Tibial artery (tissue), 4 donors: ENCODE results near the gene SPATC1L.

Source experiments
- DNase-seq, 2 donors: peaks; one replicate each; pipeline ENCODE4 v3.0.0-alpha.2; 2019
- H3K27ac ChIP-seq, 2 donors: fragments of 200-600 bp; sonication (generic) in 1 of 2; 1 replicate in 1 of 2; 2 replicates in 1 of 2; pipeline ENCODE4 v1.5.1; 2018 to 2019; ENCODE audit warnings: mild to moderate bottlenecking in 1 of 2
- H3K27me3 ChIP-seq, 2 donors: fragments of 200-600 bp; sonication (generic) in 1 of 2; one replicate each; pipeline versions ENCODE4 v1.5.1 to v1.6.0; 2016 to 2019
- H3K36me3 ChIP-seq, 3 donors: fragments of 200-600 bp; sonication (generic) in 2 of 3; one replicate each; pipeline ENCODE4 v1.5.1; 2016 to 2019; ENCODE audit warnings: mild to moderate bottlenecking in 2 of 3
- H3K4me1 ChIP-seq, 4 donors: fragments of 200-600 bp; sonication (generic) in 2 of 4; 1 replicate in 3 of 4; 2 replicates in 1 of 4; pipeline ENCODE4 v1.5.1; 2016 to 2019
- H3K4me3 ChIP-seq, 2 donors: fragments of 200-600 bp; sonication (generic) in 1 of 2; 1 replicate in 1 of 2; 2 replicates in 1 of 2; pipeline ENCODE4 v1.5.1; 2018 to 2019; ENCODE audit warnings: mild to moderate bottlenecking in 2 of 2
- H3K9me3 ChIP-seq, 3 donors: fragments of 200-600 bp; sonication (generic) in 1 of 3; one replicate each; pipeline ENCODE4 v1.5.1; 2016 to 2019
- intact Hi-C: fragments of 100-400 bp; cut with DNase I; formaldehyde crosslinking; loops from one replicate; pipeline ENCODE4 v1.15.0; 2023; ENCODE audit warnings: low total_unique reads
- TF ChIP-seq, protein P1 (sequence below), 2 experiments: fragments of 200-600 bp in 1 of 2; fragments of 450-650 bp in 1 of 2; IDR thresholded peaks; one replicate each; pipeline ENCODE4 v1.5.1; 2017 to 2019; ENCODE audit warnings: antibody characterized with exemption in 2 of 2, mild to moderate bottlenecking in 1 of 2, moderate library complexity in 1 of 2

Gene SPATC1L

DNA sequence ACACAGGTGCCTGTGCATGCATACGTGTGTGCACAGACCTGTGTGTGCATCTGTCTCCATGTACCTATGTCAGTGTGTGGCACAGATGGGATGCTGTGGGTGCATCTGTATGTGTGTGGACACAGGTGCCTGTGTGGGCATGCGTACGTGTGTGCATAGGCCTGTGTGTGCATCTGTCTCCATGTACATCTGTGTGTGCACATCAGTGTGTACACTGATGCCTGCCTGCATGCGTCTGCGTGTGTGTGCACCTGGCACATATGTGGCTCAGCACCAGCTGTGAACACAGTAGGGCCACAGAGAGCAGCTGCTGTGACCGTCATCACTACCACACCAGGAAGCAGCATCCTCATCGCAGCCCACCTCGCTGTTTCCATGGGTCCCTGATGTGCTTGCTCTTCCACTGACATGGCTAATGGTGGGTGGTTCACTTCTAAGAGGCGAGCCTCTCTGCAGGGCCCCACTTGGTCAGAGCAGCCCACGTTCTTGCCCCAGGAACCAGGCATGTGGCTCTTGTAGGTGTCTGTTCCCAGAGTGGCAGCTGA, 9.6 kb upstream of the SPATC1L start:
- Histone ChIP-seq H3K4me1 (peaks cover 0 to 11% (median 0%) of the 10 kb centered on the region in 4 donors), H3K4me3 (no peak overlapping the region), H3K27ac (no peak overlapping the region), H3K9me3 (no peaks in the 10 kb centered on the region), H3K36me3 (peaks cover 62 to 86% (median 85%) of the 10 kb centered on the region in 3 donors), H3K27me3 (no peaks in the 10 kb centered on the region)
- TF ChIP-seq, protein P1, sequence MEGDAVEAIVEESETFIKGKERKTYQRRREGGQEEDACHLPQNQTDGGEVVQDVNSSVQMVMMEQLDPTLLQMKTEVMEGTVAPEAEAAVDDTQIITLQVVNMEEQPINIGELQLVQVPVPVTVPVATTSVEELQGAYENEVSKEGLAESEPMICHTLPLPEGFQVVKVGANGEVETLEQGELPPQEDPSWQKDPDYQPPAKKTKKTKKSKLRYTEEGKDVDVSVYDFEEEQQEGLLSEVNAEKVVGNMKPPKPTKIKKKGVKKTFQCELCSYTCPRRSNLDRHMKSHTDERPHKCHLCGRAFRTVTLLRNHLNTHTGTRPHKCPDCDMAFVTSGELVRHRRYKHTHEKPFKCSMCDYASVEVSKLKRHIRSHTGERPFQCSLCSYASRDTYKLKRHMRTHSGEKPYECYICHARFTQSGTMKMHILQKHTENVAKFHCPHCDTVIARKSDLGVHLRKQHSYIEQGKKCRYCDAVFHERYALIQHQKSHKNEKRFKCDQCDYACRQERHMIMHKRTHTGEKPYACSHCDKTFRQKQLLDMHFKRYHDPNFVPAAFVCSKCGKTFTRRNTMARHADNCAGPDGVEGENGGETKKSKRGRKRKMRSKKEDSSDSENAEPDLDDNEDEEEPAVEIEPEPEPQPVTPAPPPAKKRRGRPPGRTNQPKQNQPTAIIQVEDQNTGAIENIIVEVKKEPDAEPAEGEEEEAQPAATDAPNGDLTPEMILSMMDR (IDR thresholded peaks at IDR 0.05): no peak
- intact Hi-C loops: loop anchor here (10.0 kb wide), 1 partner anchor 49 kb away; no protein-coding TSS in a partner anchor
- peak in 1 of 2 donors; percentile 49 for DNase-seq

DNA sequence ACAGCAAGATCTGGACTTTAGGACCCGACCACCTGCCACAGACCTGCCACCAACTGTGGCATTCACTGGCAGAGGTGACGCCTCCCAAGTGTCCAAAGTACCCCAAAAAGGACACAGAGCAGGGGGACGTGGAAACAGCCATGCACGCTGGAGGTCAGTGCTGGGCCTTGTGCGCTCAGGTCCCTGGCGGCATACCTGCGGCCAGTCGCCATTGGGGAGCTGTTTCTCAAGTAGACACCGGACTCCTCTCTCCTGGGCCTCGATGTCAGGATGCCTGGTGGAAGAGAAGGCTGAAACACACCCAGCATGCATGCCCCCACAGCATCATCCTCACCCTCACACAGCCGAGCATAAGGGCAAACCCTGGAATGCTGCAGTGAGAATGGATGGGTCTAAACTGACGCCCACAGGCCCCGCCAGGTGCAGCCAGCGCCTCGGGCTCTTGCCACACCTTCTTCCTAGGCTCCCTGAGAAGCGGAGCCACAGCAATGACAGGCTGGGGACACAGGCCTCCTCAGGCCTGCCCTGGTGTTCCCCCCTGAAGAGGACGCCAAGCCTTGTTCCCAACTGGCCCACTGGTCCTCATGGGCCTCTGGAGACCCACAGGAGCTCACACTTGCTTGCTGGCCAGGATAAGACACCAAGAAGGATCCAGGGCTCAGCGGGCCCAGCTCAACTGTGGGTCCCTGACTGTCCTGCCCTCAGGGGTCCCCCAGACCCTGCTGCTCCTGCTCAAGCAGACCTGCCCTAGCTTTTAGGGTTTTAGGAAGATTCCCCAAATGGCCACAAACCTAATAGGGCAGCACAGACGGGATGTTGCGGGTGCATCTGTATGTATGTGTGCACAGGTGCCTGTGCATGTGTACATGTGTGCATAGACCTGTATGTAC, 7.7 kb upstream of the SPATC1L start:
- Histone ChIP-seq H3K4me1 (peaks cover 0 to 11% (median 0%) of the 10 kb centered on the region in 4 donors), H3K9me3 (no peaks in the 10 kb centered on the region), H3K27ac (no peak overlapping the region), H3K27me3 (no peaks in the 10 kb centered on the region), H3K4me3 (no peak overlapping the region), H3K36me3 (peaks cover 61 to 78% (median 73%) of the 10 kb centered on the region in 3 donors)
- intact Hi-C loops: loop anchor here (10.0 kb wide), 1 partner anchor 47 kb away; no protein-coding TSS in a partner anchor
- TF ChIP-seq, protein P1 (IDR thresholded peaks at IDR 0.05): no peak
- peak in 1 of 2 donors; percentile 57 for DNase-seq

DNA sequence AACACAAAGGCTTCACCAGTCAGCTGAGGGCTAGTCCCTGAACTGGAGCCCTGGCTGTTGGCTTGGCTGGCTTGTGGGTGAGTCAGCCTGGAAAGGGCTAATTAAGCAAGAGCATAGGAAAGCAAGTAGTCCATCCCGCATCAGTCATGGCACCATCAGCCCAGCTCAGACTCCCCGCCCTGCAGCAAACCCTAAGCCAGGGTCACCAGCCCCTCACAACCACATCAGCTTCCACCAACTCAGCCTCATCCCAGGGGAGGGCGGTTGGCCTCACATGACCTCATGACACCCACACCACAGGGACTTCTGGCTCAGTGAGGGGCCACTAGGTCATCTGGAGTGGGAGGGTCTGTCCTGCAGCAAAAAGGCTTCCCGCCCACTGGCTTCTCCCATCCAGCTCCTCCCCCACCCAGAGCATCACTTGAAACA, 7.0 kb upstream of the SPATC1L start:
- Histone ChIP-seq H3K9me3 (no peaks in the 10 kb centered on the region), H3K36me3 (peaks cover 55 to 71% (median 67%) of the 10 kb centered on the region in 3 donors), H3K27ac (no peak overlapping the region), H3K4me3 (no peak overlapping the region), H3K4me1 (peaks cover 0 to 11% (median 0%) of the 10 kb centered on the region in 4 donors), H3K27me3 (no peaks in the 10 kb centered on the region)
- intact Hi-C loops: loop anchor here (10.0 kb wide), 1 partner anchor 46 kb away; no protein-coding TSS in a partner anchor
- peak; percentile 69 to 79 for DNase-seq
- TF ChIP-seq, protein P1 (IDR thresholded peaks at IDR 0.05): no peak

DNA sequence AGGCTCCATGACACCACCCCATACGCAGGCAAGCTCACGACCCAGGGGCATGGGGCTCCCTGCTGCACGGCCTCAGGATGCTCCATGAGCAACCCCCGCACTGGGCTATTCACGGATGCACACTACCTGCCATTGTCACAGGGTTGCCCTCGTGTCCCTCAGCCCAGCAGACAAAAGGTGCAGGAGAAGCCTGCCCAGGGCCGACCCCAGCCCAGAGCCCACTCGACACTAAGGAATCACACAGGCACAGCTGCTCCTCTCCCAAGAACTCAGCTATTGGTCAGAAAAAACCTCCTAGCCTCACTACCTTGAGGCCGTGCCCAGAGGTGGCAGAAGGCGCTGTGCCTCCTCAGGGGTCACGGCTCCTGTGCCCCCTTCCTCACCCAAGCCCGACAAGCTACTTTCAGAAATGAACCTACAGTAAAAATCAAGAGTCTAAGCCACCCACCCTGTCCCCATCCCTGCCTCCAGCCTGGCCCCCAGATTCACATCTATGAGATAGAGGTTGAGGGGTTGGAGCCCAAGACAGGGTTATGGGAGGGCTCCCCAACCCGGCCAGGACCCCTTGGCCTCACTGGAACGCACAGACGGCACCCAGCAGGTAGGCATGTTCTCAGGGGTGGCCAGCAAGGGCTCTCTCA, 6.4 kb upstream of the SPATC1L start:
- peaks cover 48 to 64% (median 60%) of the 10 kb centered on the region in 3 donors for H3K36me3 ChIP-seq
- DNase-seq: no peak
- H3K9me3 ChIP-seq: no peaks in the 10 kb centered on the region
- H3K27me3 ChIP-seq: no peaks in the 10 kb centered on the region
- H3K27ac ChIP-seq: no peak overlapping the region
- TF ChIP-seq, protein P1 (IDR thresholded peaks at IDR 0.05): no peak
- intact Hi-C loops: loop anchor here (10.0 kb wide), 1 partner anchor 46 kb away; no protein-coding TSS in a partner anchor
- H3K4me1 ChIP-seq: peaks cover 0 to 11% (median 0%) of the 10 kb centered on the region in 4 donors
- no peak overlapping the region for H3K4me3 ChIP-seq

DNA sequence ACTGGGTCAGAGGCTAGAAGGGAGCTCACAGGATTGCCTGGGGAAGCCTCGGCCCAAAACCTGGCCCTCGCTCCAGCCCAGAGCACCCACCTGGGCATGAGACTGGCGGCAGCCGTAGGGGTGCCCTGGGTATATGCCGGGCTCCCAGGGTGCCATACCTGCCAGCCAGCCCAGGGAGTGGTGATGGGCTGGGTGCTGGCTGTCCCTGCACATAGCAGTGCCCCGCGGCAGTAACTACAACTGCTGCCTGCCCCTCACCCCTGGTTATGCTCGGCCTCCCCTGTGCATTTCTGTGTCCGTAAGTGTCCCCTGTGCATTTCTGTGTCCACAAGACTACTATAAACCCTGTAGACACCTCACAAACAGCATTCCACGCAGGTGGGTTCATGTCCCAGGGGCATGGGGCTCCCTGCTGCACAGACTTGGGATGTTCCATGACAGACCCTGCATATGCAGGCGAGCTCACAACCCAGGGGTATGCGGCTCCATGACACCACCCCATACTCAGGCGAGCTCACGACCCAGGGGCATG, 5.8 kb upstream of the SPATC1L start:
- Histone ChIP-seq H3K4me3 (no peak overlapping the region), H3K36me3 (peaks cover 42 to 59% (median 54%) of the 10 kb centered on the region in 3 donors), H3K9me3 (no peaks in the 10 kb centered on the region), H3K4me1 (peaks cover 0 to 11% (median 1%) of the 10 kb centered on the region in 4 donors), H3K27ac (no peak overlapping the region), H3K27me3 (no peaks in the 10 kb centered on the region)
- intact Hi-C loops: loop anchor here (10.0 kb wide), 1 partner anchor 45 kb away; no protein-coding TSS in a partner anchor
- TF ChIP-seq, protein P1 (IDR thresholded peaks at IDR 0.05): no peak
- DNase-seq: no peak
